ENCODE results near the gene SRRM2.

SRRM2 gene

GRCh38 chr16:2777231-2777902, 24.9 kb downstream of the SRRM2 start, which contains the start of gene ELOB:
TSS of gene ELOB (minus strand) at chr16:2777280. CDS start at chr16:2777239, 41 bp downstream.
- DNase-seq (ENCODE audit: low read depth in 2 of 2): peak; percentile 80 to 82

- DNase-seq (ENCODE audit: low read depth in 2 of 2): no peak
Observed at GRCh38 chr16:2777903-2778629, 25.6 kb downstream of the SRRM2 start.

GRCh38 chr16:2778630-2778958, 26.2 kb downstream of the SRRM2 start:
- no peak for DNase-seq (ENCODE audit: low read depth in 2 of 2)

GRCh38 chr16:2779151-2779920, 26.9 kb downstream of the SRRM2 start:
- no peak for DNase-seq (ENCODE audit: low read depth in 2 of 2)

GRCh38 chr16:2779978-2780898, 27.8 kb downstream of the SRRM2 start:
- DNase-seq (ENCODE audit: low read depth in 2 of 2): no peak

GRCh38 chr16:2782583-2783351, 30.3 kb downstream of the SRRM2 start:
- no peak for DNase-seq (ENCODE audit: low read depth in 2 of 2)

- DNase-seq (ENCODE audit: low read depth in 2 of 2): no peak
Observed at GRCh38 chr16:2783581-2784357, 31.3 kb downstream of the SRRM2 start.

GRCh38 chr16:2784358-2785100, 32.1 kb downstream of the SRRM2 start:
- DNase-seq (ENCODE audit: low read depth in 2 of 2): no peak

GRCh38 chr16:2785101-2785991, 32.9 kb downstream of the SRRM2 start:
- DNase-seq (ENCODE audit: low read depth in 2 of 2): no peak

- DNase-seq (ENCODE audit: low read depth in 2 of 2): no peak
Observed at GRCh38 chr16:2786061-2786825, 33.8 kb downstream of the SRRM2 start.

GRCh38 chr16:2786826-2787151, 34.4 kb downstream of the SRRM2 start:
- no peak for DNase-seq (ENCODE audit: low read depth in 2 of 2)

- DNase-seq (ENCODE audit: low read depth in 2 of 2): no peak
Observed at GRCh38 chr16:2787406-2787805, 35.0 kb downstream of the SRRM2 start, which contains the start of gene PRSS33. TSS of gene PRSS33 (minus strand) at chr16:2787560. CDS start at chr16:2786547, 1,013 bp downstream.

- DNase-seq (ENCODE audit: low read depth in 2 of 2): no peak
Observed at GRCh38 chr16:2787961-2788360, 35.5 kb downstream of the SRRM2 start.

GRCh38 chr16:2790631-2791030, 38.2 kb downstream of the SRRM2 start:
- DNase-seq (ENCODE audit: low read depth in 2 of 2): no peak

- no peak for DNase-seq (ENCODE audit: low read depth in 2 of 2)
Observed at GRCh38 chr16:2791174-2791573, 38.7 kb downstream of the SRRM2 start.

GRCh38 chr16:2792940-2793339, 40.5 kb downstream of the SRRM2 start:
- DNase-seq (ENCODE audit: low read depth in 2 of 2): no peak

GRCh38 chr16:2795395-2796143, 43.1 kb downstream of the SRRM2 start:
- no peak for DNase-seq (ENCODE audit: low read depth in 2 of 2)
